ENCODE results near the gene COL17A1.

The COL17A1 gene

DNA sequence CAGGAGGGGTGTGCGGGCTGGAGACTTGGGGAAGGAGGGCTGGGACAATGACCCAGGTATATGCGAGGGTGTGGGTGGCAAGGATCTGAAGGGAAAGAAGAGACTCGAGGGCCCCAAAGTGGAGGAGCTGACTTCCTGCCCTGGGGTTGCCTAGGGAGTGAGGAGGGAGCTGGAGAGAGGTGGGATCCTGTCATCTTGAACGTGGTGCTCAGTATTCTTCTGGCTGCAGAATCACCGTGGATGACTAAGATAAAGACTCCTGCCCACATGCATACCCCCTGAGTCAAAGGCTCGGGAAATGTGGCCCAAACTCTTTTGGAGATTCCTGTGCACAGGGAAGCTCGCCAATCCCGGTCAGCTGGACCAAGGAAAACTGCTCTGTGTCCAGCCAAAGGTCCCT, 31.2 kb downstream of the COL17A1 start:
- no peak for DNase-seq (ENCODE audit: extremely low read depth in 1 of 2, low read depth in 1 of 2)

DNA sequence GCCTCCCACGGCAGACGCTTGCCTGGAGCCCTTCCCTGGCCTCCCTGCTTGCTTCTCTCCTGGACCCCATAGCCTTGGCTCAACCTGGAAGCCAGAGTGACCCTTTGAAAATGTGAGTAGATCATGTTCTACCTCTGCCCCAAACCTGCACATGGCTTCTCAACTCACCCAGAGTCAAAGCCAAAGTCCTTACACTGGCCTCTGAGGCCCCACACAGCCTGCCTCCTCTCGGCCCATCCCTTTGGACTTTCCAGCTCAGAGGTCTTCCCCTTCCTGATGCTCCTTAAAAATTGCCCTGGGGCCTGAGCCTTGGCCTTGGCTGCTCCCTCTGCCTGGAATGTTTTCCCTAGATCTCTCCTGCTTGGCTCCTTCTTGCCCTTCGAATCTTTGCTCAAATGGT, 32.5 kb downstream of the COL17A1 start:
- no peak for DNase-seq (ENCODE audit: extremely low read depth in 1 of 2, low read depth in 1 of 2)

DNA sequence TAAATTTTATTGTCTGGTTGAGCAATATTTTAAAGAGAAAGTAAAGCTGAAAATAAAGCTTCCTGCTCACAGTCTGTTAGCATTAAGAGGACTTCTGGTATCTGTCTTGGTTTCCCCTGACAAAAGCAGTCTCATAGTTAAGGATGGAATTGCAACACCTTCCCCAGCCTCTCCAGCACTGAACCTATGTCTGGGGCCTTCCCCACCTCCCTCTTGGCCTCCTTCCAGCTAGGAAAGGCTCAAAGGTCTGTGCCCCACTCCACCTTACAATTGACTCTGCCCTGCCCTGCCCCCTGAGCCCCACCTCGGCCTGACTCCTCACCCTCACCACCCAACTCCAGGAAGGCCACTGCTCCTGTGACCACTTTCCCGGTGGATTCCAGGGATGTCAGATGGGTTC, 33.2 kb downstream of the COL17A1 start:
- DNase-seq (ENCODE audit: extremely low read depth in 1 of 2, low read depth in 1 of 2), result no peak

DNA sequence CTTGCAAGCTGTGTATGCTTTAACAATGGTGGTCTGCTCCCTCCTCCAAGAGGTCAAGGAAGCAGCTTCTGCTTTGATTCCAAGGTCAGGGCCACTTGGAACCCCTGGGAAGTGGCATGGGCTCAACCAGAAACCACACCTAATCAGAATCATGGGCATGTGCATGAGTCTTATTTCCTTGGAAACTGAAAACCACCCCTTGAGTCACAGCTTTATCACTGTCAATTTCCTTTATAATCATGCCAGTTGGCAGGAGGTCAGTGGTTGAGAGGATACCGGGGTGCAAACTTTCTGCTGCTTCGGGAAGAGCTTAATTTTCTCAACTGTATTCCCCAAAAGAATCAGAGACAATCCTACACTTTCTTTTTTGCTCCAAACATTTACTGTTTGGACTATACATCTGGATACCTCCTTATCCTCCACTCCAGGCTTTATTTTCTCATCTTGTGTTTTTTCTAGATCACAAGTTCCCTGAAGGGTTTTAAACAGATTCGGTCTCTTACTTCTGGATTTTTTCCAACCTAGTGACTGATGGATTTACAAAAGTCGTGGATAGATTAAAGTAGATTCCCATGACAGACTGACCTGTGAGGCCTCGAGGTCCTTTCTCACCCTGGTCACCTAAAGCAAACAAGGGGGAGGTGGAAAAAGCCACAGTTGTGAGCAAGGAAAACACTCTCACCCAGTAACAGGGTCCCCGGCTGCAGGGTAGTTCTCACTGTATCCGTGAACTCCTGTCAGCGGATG, 36.0 kb downstream of the COL17A1 start:
- DNase-seq (ENCODE audit: extremely low read depth in 1 of 2, low read depth in 1 of 2), result no peak

DNA sequence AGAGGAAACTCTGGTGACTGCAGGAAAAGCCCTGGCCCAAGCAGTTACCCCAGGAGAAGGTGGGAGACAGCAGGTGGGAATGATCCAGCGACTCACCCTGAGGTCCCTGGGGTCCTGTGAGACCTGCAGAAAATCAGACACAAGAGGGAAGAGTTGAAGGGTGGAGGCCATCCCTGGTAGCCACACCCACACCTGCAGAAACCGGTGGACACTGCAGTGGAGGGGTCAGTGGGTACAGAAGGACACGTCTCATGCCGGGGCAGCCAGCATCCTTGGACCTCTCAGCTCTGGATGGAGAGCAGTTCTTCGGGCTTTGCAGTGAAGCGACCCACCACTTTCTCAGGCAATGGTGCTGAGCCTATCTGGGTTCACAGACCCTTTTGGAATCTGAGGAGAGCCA, 39.0 kb downstream of the COL17A1 start:
- DNase-seq (ENCODE audit: extremely low read depth in 1 of 2, low read depth in 1 of 2), result no peak

DNA sequence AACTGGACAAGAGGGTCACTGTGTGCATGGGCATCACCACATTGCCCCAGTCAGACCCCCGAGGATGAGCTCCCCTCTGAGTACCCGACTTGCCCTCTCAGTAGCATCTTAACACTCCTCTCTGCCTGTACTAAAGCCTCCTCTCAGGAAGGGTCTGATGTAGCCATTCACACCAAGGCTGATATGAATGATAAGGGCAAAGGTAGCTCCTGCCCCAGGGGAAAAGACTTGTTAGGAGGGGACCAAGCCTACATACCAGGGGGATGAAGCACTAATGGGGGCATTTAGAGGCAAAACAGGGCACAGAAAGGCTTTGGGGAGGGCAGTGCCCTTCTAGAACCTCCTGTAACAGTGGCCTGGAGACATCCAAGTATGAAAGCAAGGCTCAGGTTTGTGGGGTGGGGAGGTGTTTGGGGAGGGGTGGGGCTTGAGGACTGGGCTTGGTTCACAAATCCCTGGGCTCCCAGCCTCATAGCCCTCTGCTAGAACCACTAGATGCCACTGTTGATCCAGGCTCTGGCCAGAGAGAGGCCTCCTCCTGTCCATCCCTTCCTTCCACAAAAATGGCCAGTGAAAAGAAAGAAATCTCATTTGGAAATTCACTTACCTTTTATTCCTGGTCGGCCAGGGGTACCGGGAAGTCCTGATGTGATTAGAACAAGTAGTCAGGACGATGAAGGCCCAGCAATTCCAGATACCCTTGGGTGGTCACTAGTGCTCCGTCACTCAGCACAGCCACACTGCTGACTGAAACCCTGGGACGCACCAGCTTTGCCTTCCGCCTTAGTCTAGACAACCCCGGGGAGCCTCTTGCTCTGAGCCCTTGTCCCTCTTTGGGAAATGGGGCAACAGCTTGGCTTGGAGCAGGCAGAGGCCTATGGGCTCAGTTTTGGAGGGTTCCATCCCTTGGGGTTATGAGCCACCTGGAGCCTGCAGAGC, 40.3 kb downstream of the COL17A1 start:
- no peak for DNase-seq (ENCODE audit: extremely low read depth in 1 of 2, low read depth in 1 of 2)

DNA sequence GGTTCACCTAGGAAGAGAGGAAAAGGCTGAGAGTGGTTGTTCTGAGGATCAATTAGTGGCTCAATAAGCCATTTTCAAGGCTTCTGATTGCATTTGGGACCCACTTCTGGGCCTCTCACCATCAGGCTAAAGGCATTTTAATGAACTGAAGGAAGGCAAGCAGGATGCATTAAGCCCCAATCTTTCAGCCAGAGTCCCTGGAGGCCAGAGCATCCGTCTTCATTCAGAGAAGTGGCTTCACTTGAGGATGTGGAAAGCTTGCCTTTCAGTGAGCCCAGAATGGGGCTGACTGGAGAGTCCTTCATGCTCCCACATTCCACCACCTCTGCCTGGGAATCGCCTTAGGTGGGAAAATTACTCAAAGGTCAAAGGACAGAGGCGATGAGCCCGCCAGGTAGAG, 41.8 kb downstream of the COL17A1 start:
- DNase-seq (ENCODE audit: extremely low read depth in 1 of 2, low read depth in 1 of 2), result no peak

DNA sequence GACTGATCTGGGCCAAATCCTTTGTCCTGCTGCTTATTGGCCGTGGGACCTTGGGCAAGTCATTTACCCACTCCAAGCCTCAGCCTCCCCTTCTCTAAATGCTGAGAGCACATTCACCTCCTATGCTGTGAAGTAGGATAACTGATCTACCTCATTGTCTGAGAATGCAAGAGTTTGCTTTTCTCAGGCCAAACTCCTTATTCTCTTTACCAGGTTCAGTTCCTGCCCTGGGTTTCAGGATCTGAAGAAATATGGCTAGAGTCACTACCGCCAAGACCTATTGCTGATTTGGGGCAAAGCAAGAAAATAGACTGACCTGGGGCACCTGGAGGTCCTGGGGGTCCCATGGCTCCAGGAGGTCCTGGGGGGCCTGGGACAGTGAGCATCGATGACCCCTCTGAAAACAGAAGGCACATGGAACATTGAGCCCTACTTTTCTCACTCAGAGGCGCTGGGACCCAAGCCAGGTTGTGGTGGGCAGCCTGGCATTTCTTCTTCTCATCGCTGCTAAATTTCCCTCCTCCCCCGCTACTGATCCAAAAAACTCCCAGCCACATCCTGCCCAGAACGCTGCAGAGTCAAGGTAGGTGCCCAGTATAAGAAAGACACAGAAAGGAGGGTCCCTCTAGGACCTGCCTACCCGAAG, 42.4 kb downstream of the COL17A1 start:
- no peak for DNase-seq (ENCODE audit: extremely low read depth in 1 of 2, low read depth in 1 of 2)

DNA sequence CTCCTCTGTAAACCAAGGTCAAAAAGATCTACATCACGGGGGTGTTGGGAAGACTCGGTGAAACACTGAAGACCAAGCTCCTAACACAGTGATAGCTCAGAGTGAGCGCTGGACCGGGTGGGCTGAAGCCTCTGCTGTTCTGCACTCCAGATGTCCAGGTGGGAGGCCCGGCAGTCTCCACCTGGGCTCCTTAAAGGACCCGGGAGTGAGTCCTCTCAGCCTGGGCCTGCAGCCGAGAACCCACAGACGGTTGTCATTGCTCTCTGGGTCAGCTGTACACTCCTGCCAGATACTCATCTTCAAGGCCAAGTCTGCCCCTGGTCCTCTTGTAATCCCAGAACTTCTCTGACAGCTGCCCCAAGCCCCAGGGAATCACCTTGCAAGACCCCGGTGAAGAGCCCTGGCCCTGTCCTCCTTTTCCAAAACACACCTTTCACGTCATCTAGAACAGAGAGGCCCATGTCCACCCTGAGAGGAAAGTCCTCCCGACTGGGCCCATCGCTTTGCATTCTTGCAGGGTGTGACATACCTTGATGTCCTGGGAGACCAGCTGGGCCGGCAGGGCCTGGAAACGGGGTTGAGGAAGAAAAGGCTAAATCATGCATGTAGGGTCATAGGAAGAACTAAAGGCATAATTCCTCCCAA, 43.7 kb downstream of the COL17A1 start:
- DNase-seq (ENCODE audit: extremely low read depth in 1 of 2, low read depth in 1 of 2), result no peak

DNA sequence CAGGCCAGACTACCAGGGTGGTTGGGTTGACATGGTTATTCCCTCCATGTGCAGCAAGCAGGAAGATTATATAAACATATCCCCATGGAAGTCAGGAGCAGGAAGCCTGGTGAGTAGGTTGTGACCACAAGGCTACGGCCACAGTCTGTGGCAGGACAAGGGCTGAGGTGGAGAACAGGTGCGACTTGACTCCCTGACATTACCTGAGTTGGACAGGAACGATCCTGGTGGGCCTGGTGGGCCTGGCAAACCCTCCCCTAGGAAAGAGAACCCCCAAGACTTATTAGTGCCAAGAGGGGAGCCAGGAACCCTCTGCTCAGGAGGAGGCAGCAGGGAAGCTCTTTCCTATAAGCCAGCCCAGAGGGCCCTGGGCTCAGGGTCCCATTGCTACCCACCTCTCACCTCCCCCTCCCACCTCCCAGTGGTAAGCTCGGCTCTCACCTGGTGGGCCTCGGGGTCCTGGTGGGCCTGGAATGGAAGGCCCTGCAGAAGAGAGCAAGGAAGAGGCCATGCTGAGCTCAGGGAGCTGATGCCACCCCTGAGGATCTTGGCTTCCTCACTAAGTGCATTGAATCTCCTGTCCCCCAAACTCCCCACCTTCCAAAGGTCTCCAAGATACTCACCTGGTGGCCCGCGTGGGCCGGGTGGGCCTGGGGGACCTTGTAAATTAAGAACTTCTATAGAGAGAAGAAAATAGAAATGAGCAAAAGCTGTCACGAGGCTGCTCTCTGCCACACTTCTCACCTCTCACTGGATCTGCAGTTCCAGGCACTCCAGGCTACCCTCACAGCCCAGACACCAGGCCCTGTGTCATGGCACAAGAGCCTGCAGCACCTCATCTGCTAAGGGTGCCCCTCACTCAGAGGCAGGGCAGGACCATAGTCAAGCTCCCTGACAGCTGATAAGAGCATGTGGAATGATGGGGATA, 44.6 kb downstream of the COL17A1 start:
- DNase-seq (ENCODE audit: extremely low read depth in 1 of 2, low read depth in 1 of 2), result no peak

DNA sequence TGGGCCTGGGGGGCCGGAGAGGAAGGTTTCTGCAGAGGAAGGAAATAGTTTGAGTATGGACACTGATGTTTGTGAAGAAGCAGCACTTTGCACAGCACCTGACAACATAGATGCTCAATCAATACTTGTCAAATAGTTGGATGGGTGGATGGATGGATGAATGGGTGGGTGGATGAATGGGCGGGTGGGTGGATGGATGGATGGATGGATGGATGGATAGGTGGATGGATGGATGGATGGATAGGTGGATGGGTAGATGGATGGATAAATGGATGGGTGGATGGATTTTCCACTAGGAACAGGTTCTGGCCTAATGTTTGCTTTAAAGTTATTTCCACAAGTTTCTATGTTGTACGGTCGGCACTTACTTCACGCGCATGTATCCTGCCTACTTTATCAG, 45.3 kb downstream of the COL17A1 start:
- DNase-seq (ENCODE audit: extremely low read depth in 1 of 2, low read depth in 1 of 2), result no peak

DNA sequence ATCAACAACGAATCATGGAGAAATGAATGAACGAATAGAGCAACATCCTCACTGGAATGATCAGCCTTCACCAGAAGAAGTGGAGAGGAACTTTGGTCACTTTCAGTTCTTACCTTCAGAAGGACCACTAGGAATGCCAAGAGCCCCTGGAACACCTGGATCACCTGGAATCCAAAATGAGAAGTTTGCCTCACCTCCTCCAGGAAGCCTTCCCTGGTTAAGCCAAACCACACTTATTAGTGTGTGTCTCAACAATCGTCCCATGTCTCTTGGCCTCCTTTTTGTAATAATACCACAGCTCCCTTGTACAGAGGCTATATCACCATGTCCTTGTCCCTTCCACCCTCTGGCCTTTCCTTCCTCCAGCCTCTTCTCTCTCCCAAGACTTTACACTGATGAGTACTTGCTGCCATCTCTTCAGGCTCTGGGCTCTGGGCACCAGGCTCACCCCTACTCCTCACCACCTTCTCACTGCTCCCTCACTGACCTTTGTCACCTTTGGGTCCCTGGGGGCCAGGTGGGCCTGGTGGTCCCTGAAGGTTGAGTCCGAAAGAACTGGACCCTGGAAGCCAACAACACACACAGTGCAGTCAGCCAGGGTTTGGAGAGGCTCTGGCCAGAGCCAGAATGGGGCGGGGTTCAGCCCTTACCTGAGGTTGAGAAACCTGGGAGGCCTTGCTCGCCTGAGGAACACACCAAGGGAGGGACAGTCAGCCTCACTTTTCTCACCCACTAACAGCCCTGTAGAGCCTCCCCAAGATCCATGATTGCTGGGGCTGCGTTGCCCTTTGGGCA, 46.5 kb downstream of the COL17A1 start:
- DNase-seq (ENCODE audit: extremely low read depth in 1 of 2, low read depth in 1 of 2), result no peak

DNA sequence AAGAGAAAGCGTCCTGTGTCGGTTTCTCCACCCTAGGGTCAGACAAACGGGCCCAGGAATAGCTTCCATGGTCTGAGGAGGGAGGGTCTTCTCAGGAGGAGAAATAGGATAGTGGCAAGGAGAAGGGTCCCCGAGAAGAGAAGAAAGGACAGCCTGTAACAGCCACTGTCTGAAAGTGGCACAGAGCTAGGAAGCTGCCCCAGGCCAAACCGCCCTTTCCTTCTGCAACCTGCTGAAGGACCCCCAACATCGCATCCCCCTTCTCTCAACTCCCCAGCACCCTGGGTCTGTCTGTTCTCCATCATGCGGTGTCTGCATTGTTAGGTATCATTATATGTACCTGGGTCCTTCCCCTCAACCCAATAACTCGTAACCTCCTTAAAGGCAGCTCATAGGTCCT, 47.1 kb downstream of the COL17A1 start:
- no peak for DNase-seq (ENCODE audit: extremely low read depth in 1 of 2, low read depth in 1 of 2)

DNA sequence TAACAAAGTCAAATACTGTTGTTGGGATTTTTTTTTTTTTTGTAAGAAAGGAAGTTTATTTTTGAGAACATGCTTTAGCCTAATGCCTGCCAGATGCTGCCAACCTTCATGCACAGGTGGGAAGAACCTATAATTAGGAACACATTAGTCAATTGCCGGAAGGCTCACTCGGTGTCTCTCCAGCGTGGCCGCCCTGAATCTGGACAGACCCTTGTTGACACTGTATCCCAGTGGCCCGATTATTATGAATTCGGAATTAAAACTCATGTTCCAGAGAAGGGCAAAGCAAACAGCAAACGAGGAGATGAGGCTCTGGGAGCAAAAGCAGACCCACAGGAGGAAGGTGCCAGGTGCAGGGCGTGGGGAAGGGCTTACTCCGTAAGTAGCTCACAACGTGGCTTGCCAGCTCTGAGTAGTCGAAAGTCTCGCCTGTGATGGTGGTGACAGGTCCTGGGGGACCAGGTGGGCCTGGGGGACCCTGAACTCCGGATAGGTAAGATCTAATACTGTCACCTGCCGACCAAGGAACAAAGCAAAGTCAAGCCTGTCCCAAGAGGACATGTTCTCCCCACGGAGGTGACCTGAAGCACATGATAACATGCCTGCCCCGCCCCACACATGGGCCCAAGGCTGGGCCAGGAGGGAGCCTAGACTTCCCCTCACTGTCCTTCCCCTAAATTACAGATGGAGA, 48.3 kb downstream of the COL17A1 start:
- DNase-seq (ENCODE audit: extremely low read depth in 1 of 2, low read depth in 1 of 2), result no peak

DNA sequence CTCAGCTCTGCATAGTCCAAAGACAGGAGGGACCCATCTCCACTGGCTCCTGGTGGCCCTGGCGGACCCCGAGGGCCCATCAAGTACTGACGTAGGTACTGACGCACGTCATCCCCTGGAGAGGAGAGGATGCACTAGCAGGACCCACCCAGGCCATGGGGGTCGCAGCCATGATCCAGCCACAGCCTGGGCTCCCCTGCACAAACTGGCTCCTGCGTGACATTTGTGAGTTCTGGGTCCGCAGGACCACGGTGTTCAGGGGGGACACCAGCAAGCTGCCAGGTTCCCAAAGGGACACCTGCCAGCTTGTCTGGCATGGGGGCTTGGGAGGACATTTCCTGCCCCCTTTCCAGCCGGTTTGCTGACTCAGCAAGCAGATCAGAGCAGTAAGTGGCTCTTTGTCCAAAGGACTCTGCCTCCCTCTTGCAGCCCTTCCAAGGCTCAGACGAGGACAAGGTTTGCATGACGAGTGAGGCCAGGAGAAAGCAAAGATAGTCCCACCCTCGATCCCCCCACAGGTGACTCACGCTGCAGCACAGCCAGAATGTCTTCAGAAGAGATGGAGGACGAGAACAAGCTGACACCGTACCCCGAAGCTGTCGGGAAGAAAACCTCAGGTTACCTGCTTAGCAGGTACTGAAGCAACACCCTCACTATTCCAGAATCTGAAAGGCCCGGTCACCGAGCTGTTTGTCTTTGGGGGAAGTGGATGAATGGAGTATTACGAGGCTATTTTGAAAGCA, 49.0 kb downstream of the COL17A1 start:
- DNase-seq (ENCODE audit: extremely low read depth in 1 of 2, low read depth in 1 of 2), result no peak

DNA sequence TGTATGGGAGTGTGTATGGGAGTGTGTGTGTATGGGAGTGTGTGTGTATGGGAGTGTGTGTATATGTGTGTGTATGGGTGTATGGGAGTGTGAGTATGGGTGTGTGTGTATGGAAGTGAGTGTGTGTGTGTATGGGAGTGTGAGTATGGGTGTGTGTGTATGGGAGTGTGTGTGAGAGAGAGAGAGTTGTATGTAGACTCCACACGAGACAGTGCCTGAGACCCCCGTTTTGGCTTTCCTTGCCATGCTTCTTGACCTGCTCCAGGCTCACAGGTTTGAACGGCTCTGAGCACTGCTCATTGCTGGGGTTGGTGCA, 49.7 kb downstream of the COL17A1 start:
- no peak for DNase-seq (ENCODE audit: extremely low read depth in 1 of 2, low read depth in 1 of 2)

DNA sequence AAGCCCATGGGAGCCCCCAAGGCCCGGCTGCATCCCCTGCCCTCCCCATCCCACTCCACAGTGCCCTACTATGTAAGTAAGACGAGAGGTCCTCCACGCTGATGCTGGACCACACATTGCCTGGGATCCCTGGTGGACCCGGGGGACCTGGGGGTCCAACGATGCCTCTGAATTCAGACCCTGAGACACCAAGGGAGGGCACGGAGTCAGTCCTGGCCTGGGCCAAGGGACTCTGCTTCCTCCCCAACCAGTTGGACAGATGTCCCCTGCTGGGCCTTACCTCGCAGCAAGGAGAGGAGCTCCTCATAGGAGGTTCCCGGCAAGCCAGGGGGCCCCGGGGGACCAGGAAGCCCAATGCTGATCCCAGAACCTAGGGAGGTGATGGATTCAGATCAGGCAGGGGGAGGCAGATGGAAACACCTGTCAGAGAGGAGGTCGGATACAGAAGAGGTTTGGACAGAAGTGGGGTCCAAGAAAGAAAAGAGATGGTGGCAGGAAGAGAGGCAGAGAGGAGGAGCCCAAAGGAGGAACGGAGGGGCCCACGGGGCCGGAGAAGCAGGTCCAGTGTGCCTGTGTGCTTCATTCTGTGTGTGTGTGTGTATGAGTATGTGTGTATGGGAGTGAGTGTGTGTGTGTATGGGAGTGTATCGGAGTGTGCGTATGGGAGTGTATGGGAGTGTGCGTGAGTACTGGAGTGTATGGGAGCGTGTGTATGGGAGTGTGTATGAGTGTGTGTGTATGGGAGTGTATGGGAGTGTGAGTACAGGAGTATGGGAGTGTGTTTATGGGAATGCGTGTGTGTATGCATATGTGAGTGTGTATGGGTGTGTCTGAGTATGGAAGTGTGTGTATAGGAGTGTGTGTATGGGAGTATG, 50.2 kb downstream of the COL17A1 start:
- no peak for DNase-seq (ENCODE audit: extremely low read depth in 1 of 2, low read depth in 1 of 2)
